ENCODE data around the gene ATP8B4. TPM values are rescaled to one million over a fixed set of nuclear protein-coding genes. Genes with fewer than 3 reads are reported as not detected.

The ATP8B4 gene
- total RNA-seq, 5 donors from 2014 or later (not counting 1 experiment from before 2014, with no cell fraction given): 0.72 to 2.4 (median 1.3) TPM

DNA sequence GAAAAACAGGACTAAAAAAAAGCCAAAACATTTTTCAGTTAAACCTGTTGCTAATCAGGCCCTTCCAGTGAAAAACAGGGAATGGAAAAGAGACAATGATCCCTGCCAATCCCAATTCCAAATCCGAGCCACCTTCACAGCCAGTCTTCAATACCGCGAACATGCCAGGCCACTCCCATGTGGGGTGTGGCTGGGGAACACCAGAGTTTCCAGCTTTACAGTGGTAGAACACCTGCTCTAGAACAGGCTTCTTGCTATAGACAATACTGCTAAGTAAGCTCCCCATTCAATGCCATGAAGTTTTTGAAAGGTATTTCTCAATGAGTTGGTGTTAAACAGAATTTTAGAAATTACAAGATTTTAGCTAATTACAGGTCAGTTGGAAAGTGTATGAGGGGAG, 228.3 kb downstream of the ATP8B4 start:
- ATAC-seq (replicated peaks in 1 of 4): no peak
- Mint-ChIP-seq H3K4me3 (no peak overlapping the region), H3K9me3 (no peaks in the 10 kb centered on the region), H3K27me3 (peaks cover 0 to 4% of the 10 kb centered on the region in 2 donors), H3K27ac (no peak overlapping the region), H3K36me3 (no peaks in the 10 kb centered on the region), H3K4me1 (no peaks in the 10 kb centered on the region)
- H3K4me3 ChIP-seq (ENCODE audit: control insufficient read depth in 1 of 2, extremely low read depth in 1 of 2, low read length in 1 of 2): no peak overlapping the region
- POLR2A ChIA-PET: no interaction called here
- H3K27ac ChIP-seq (ENCODE audit: low read length): no peak overlapping the region
- H3K27me3 ChIP-seq (replicated peaks in 1 of 2; ENCODE audit: control insufficient read depth in 2 of 2, extremely low read depth in 1 of 2, insufficient read depth in 2 of 2, low read length in 1 of 2): peaks cover 0 to 2% of the 10 kb centered on the region in 2 experiments
- H3K9me3 ChIP-seq: no peaks in the 10 kb centered on the region
- no peak for DNase-seq
- no peaks in the 10 kb centered on the region for H3K4me1 ChIP-seq (ENCODE audit: control insufficient read depth in 1 of 2, extremely low read depth in 1 of 2, insufficient read depth in 2 of 2, low read length in 2 of 2)
- H3K36me3 ChIP-seq (ENCODE audit: control insufficient read depth in 2 of 2, extremely low read depth in 1 of 2, insufficient read depth in 1 of 2, low read length in 1 of 2): no peaks in the 10 kb centered on the region
- CTCF ChIA-PET: no interaction called here
- no CpG with 5 or more reads among the region's 3 CpGs for WGBS (ENCODE audit: insufficient coverage)

DNA sequence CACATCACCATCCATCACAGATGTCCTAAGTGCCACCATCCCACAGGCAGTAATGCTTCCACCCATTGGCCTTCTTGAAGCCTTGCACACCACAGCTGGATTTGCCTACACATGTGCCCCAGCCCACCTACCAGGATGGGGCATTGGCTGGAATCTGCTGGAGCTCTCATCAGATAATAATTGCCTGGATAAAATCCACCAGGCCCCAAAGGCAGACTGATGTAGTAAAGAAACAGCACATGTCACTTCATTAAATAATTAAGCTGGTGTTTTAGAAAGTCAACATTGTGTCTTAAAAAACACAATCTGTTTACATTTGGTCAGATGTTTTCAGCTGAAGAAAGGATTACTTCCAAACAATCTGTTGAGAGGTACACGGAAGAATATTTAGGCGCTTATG, 229.5 kb downstream of the ATP8B4 start:
- ChIA-PET POLR2A (interaction anchor here in 1 of 2 donors (0.5 kb wide), 1 partner anchor 1123 kb away, joined by 6 read pairs; no protein-coding TSS in a partner anchor), CTCF (interaction anchor here in 1 of 2 donors (0.6 kb wide), 1 partner anchor 26 kb away, joined by 4 read pairs; no protein-coding TSS in a partner anchor)

DNA sequence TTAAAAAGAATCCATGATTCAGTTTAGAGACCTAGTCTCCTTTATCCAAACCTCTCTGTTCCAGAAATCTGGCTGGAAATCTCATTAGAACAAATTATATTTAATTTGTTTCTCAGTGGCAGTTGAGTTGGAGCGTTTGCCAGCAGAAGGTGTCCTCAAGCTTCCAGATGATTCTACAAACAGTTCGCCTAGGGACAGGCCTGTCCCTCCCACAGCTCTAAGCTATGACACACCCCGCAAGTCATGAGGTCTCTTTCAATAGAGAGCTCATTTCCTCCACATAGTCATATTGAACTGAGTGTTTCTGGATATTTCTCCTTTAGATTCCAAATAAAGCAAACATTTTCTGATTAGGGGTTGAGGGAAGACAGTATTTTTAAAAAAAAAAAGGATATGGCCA, 230.3 kb downstream of the ATP8B4 start:
- Histone ChIP-seq H3K4me3 (ENCODE audit: control insufficient read depth in 1 of 2, extremely low read depth in 1 of 2, low read length in 1 of 2) (no peak overlapping the region), H3K27ac (ENCODE audit: low read length) (no peak overlapping the region), H3K4me1 (ENCODE audit: control insufficient read depth in 1 of 2, extremely low read depth in 1 of 2, insufficient read depth in 2 of 2, low read length in 2 of 2) (no peaks in the 10 kb centered on the region), H3K36me3 (ENCODE audit: control insufficient read depth in 2 of 2, extremely low read depth in 1 of 2, insufficient read depth in 1 of 2, low read length in 1 of 2) (no peaks in the 10 kb centered on the region), H3K27me3 (replicated peaks in 1 of 2; ENCODE audit: control insufficient read depth in 2 of 2, extremely low read depth in 1 of 2, insufficient read depth in 2 of 2, low read length in 1 of 2) (peaks cover 0 to 2% of the 10 kb centered on the region in 2 experiments), H3K9me3 (no peaks in the 10 kb centered on the region)
- H3K36me3 Mint-ChIP-seq: no peaks in the 10 kb centered on the region
- no peaks in the 10 kb centered on the region for H3K9me3 Mint-ChIP-seq
- ATAC-seq (replicated peaks in 1 of 4) (no peak), DNase-seq (no peak)
- no CpG with 5 or more reads among the region's 3 CpGs for WGBS (ENCODE audit: insufficient coverage)
- ChIA-PET CTCF (no interaction called here), POLR2A (interaction anchor here in 1 of 2 donors (0.5 kb wide), 1 partner anchor 1122 kb away, joined by 6 read pairs; no protein-coding TSS in a partner anchor)
- H3K27ac Mint-ChIP-seq: no peak overlapping the region
- H3K4me3 Mint-ChIP-seq: no peak overlapping the region
- H3K27me3 Mint-ChIP-seq: peaks cover 0 to 4% of the 10 kb centered on the region in 2 donors
- no peaks in the 10 kb centered on the region for H3K4me1 Mint-ChIP-seq

More for the DNA sequence above, 229.5 kb downstream of the ATP8B4 start:
- no CpG with 5 or more reads among the region's 2 CpGs for WGBS (ENCODE audit: insufficient coverage)
- no peak for ATAC-seq (replicated peaks in 1 of 4)
- Histone ChIP-seq H3K9me3 (no peaks in the 10 kb centered on the region), H3K36me3 (ENCODE audit: control insufficient read depth in 2 of 2, extremely low read depth in 1 of 2, insufficient read depth in 1 of 2, low read length in 1 of 2) (no peaks in the 10 kb centered on the region), H3K4me1 (ENCODE audit: control insufficient read depth in 1 of 2, extremely low read depth in 1 of 2, insufficient read depth in 2 of 2, low read length in 2 of 2) (no peaks in the 10 kb centered on the region), H3K4me3 (ENCODE audit: control insufficient read depth in 1 of 2, extremely low read depth in 1 of 2, low read length in 1 of 2) (no peak overlapping the region), H3K27ac (ENCODE audit: low read length) (no peak overlapping the region), H3K27me3 (replicated peaks in 1 of 2; ENCODE audit: control insufficient read depth in 2 of 2, extremely low read depth in 1 of 2, insufficient read depth in 2 of 2, low read length in 1 of 2) (peaks cover 0 to 2% of the 10 kb centered on the region in 2 experiments)
- Mint-ChIP-seq H3K9me3 (no peaks in the 10 kb centered on the region), H3K4me1 (no peaks in the 10 kb centered on the region), H3K27ac (no peak overlapping the region), H3K27me3 (peaks cover 0 to 4% of the 10 kb centered on the region in 2 donors), H3K36me3 (no peaks in the 10 kb centered on the region), H3K4me3 (no peak overlapping the region)
- no peak for DNase-seq

DNA sequence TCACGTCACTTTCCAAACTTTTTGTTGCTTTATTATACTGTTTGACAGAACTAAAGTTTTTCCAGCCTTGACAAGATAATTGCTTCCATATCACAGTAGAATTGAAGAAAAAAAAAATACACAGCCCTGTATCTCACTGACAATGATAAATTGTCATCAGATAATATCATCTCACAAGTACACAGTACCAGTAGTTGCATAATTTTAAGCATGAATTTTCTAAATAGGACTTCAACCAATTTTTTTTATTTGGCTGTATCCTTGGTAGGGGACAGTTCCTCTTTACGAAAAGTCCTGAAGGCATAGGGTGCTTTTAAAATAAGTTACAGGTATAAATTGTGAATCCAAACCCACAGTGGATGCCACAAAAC, 230.7 kb downstream of the ATP8B4 start:
- Mint-ChIP-seq H3K9me3 (no peaks in the 10 kb centered on the region), H3K27ac (no peak overlapping the region), H3K4me1 (no peaks in the 10 kb centered on the region), H3K36me3 (no peaks in the 10 kb centered on the region), H3K27me3 (peaks cover 0 to 4% of the 10 kb centered on the region in 2 donors), H3K4me3 (no peak overlapping the region)
- H3K36me3 ChIP-seq (ENCODE audit: control insufficient read depth in 2 of 2, extremely low read depth in 1 of 2, insufficient read depth in 1 of 2, low read length in 1 of 2): no peaks in the 10 kb centered on the region
- no peak overlapping the region for H3K4me3 ChIP-seq (ENCODE audit: control insufficient read depth in 1 of 2, extremely low read depth in 1 of 2, low read length in 1 of 2)
- H3K9me3 ChIP-seq: no peaks in the 10 kb centered on the region
- DNase-seq (no peak), ATAC-seq (replicated peaks in 1 of 4) (no peak)
- CTCF ChIA-PET: no interaction called here
- H3K27me3 ChIP-seq (replicated peaks in 1 of 2; ENCODE audit: control insufficient read depth in 2 of 2, extremely low read depth in 1 of 2, insufficient read depth in 2 of 2, low read length in 1 of 2): peaks cover 0 to 2% of the 10 kb centered on the region in 2 experiments
- H3K4me1 ChIP-seq (ENCODE audit: control insufficient read depth in 1 of 2, extremely low read depth in 1 of 2, insufficient read depth in 2 of 2, low read length in 2 of 2): no peaks in the 10 kb centered on the region
- no CpG with 5 or more reads among the region's 2 CpGs for WGBS (ENCODE audit: insufficient coverage)
- no peak overlapping the region for H3K27ac ChIP-seq (ENCODE audit: low read length)
- POLR2A ChIA-PET: no interaction called here

DNA sequence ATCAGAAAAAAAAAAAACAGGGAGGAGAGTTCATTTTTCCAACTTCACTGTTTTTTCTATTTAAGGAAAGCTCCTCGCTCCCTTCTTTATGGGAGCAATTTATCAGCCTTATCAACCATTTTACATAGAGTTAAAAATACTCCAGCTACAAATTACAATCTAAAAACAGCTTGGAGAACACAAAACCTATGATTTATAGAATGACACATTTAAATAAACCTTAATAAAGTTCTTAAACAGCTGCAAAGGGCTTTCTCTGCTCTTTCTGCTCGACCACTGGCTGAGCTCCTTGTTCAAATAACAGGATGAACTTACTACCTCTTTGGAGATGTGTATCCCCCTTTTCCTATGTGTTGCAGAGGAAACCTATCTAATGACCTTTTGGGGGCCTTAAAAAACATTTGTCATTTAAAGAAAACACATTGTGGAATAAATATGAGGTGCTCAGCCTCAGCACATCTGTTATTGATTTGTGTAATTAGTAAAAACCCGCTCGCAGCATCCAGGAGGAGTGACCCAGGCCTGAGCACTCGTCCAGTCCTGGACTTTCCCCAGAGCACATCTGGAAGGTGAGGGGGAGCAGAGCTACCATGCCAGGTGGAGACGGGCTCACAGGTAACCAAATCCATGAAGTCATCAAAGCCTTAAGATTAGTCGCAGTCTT, 231.2 kb downstream of the ATP8B4 start:
- Histone ChIP-seq H3K4me3 (ENCODE audit: control insufficient read depth in 1 of 2, extremely low read depth in 1 of 2, low read length in 1 of 2) (no peak overlapping the region), H3K4me1 (ENCODE audit: control insufficient read depth in 1 of 2, extremely low read depth in 1 of 2, insufficient read depth in 2 of 2, low read length in 2 of 2) (no peaks in the 10 kb centered on the region), H3K9me3 (no peaks in the 10 kb centered on the region), H3K27me3 (replicated peaks in 1 of 2; ENCODE audit: control insufficient read depth in 2 of 2, extremely low read depth in 1 of 2, insufficient read depth in 2 of 2, low read length in 1 of 2) (peaks cover 0 to 2% of the 10 kb centered on the region in 2 experiments), H3K36me3 (ENCODE audit: control insufficient read depth in 2 of 2, extremely low read depth in 1 of 2, insufficient read depth in 1 of 2, low read length in 1 of 2) (no peaks in the 10 kb centered on the region), H3K27ac (ENCODE audit: low read length) (no peak overlapping the region)
- Mint-ChIP-seq H3K9me3 (no peaks in the 10 kb centered on the region), H3K4me1 (no peaks in the 10 kb centered on the region), H3K4me3 (no peak overlapping the region), H3K36me3 (no peaks in the 10 kb centered on the region), H3K27me3 (peaks cover 0 to 4% of the 10 kb centered on the region in 2 donors), H3K27ac (no peak overlapping the region)
- 100% methylated on average over 3 of the region's 7 CpGs for WGBS (ENCODE audit: insufficient coverage)
- DNase-seq: no peak
- POLR2A ChIA-PET: interaction anchor here in 1 of 2 donors (0.6 kb wide), 1 partner anchor 1213 kb away, joined by 4 read pairs; no protein-coding TSS in a partner anchor
- CTCF ChIA-PET: no interaction called here
- no peak for ATAC-seq (replicated peaks in 1 of 4)

DNA sequence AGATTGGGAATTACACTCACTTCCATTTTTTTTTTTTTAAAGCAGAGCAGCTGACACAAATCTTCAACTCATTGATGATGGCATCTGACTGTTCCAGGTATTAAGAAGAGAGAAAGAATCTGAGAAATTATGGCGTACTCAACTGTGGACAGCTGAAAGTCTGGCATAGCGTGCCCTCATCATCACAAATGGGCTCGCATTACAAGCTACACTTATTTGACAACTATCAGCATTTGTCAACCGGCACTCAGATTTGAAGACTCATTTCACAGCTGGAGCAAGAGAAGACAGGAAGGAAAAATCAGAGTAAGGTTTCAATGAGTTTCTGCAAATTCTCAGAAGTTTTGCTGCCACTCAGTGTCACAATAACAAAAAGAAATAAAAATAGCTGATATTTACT, 235.9 kb downstream of the ATP8B4 start:
- no peak overlapping the region for H3K27ac ChIP-seq (ENCODE audit: low read length)
- H3K27ac Mint-ChIP-seq: no peak overlapping the region
- DNase-seq (no peak), ATAC-seq (replicated peaks in 1 of 4) (no peak)
- no peaks in the 10 kb centered on the region for H3K36me3 ChIP-seq (ENCODE audit: control insufficient read depth in 2 of 2, extremely low read depth in 1 of 2, insufficient read depth in 1 of 2, low read length in 1 of 2)
- 100% methylated on average over 1 of the region's 4 CpGs for whole genome bisulfite sequencing (ENCODE audit: insufficient coverage)
- H3K27me3 Mint-ChIP-seq: peaks cover 0 to 1% of the 10 kb centered on the region in 2 donors
- POLR2A ChIA-PET: no interaction called here
- no peaks in the 10 kb centered on the region for H3K4me1 Mint-ChIP-seq
- H3K27me3 ChIP-seq (replicated peaks in 1 of 2; ENCODE audit: control insufficient read depth in 2 of 2, extremely low read depth in 1 of 2, insufficient read depth in 2 of 2, low read length in 1 of 2): no peaks in the 10 kb centered on the region
- H3K36me3 Mint-ChIP-seq: no peaks in the 10 kb centered on the region
- no peaks in the 10 kb centered on the region for H3K9me3 Mint-ChIP-seq
- no peaks in the 10 kb centered on the region for H3K9me3 ChIP-seq
- H3K4me3 Mint-ChIP-seq: no peak overlapping the region
- H3K4me1 ChIP-seq (ENCODE audit: control insufficient read depth in 1 of 2, extremely low read depth in 1 of 2, insufficient read depth in 2 of 2, low read length in 2 of 2): no peaks in the 10 kb centered on the region
- CTCF ChIA-PET: no interaction called here
- no peak overlapping the region for H3K4me3 ChIP-seq (ENCODE audit: control insufficient read depth in 1 of 2, extremely low read depth in 1 of 2, low read length in 1 of 2)

Data from T-cell (primary cell).